ENCODE measurements around the gene SUCLG2.
"Not testable (repeated sequence)": the region's sequence is repeated elsewhere in the genome, so short reads cannot be mapped to it uniquely, and the experiment has no call there.

The SUCLG2 gene

GRCh38 chr3:67602816-67603215 lies 51.6 kb downstream of the SUCLG2 start:
- no peak for DNase-seq

- no peak for DNase-seq
Measured at GRCh38 chr3:67601919-67602608, 52.3 kb downstream of the SUCLG2 start.

GRCh38 chr3:67601385-67601784 lies 53.0 kb downstream of the SUCLG2 start:
- no peak for DNase-seq

- no peak for DNase-seq
Measured at GRCh38 chr3:67599821-67600220, 54.6 kb downstream of the SUCLG2 start.

GRCh38 chr3:67598814-67599556 lies 55.4 kb downstream of the SUCLG2 start:
- no peak for DNase-seq

- DNase-seq, result no peak
Measured at GRCh38 chr3:67595424-67595823, 59.0 kb downstream of the SUCLG2 start.

- DNase-seq, result no peak
Measured at GRCh38 chr3:67593761-67594234, 60.6 kb downstream of the SUCLG2 start.

GRCh38 chr3:67592057-67592456 lies 62.4 kb downstream of the SUCLG2 start:
- DNase-seq, result no peak

- DNase-seq, result no peak
Measured at GRCh38 chr3:67587811-67588210, 66.6 kb downstream of the SUCLG2 start.

- no peak for DNase-seq
Measured at GRCh38 chr3:67587301-67587700, 67.1 kb downstream of the SUCLG2 start.

GRCh38 chr3:67584608-67585007 lies 69.8 kb downstream of the SUCLG2 start:
- not testable (repeated sequence) for DNase-seq

GRCh38 chr3:67580430-67581000 lies 73.9 kb downstream of the SUCLG2 start:
- no peak for DNase-seq

GRCh38 chr3:67578416-67578815 lies 76.0 kb downstream of the SUCLG2 start:
- DNase-seq, result no peak

GRCh38 chr3:67576441-67576840 lies 78.0 kb downstream of the SUCLG2 start:
- no peak for DNase-seq

- DNase-seq, result no peak
Measured at GRCh38 chr3:67569324-67569723, 85.1 kb downstream of the SUCLG2 start.

- DNase-seq, result no peak
Measured at GRCh38 chr3:67567893-67568292, 86.5 kb downstream of the SUCLG2 start.

GRCh38 chr3:67564973-67565372 lies 89.4 kb downstream of the SUCLG2 start:
- DNase-seq, result no peak

- no peak for DNase-seq
Measured at GRCh38 chr3:67564008-67564407, 90.4 kb downstream of the SUCLG2 start.

GRCh38 chr3:67561667-67562394 lies 92.6 kb downstream of the SUCLG2 start:
- no peak for DNase-seq

- DNase-seq, result no peak
Measured at GRCh38 chr3:67561266-67561665, 93.1 kb downstream of the SUCLG2 start.

GRCh38 chr3:67559029-67559605 lies 95.3 kb downstream of the SUCLG2 start:
- no peak for DNase-seq

- no peak for DNase-seq
Measured at GRCh38 chr3:67558426-67558825, 96.0 kb downstream of the SUCLG2 start.

- DNase-seq, result no peak
Measured at GRCh38 chr3:67557848-67558355, 96.5 kb downstream of the SUCLG2 start.
